Activated CD4-positive, alpha-beta T cell treated with anti-CD3 and anti-CD28 coated beads, Interleukin-2, amount 50 U/mL, for 48 hours (primary cell): ENCODE data around the gene PDE3B.
"Not testable (repeated sequence)": the region's sequence is repeated elsewhere in the genome, so short reads cannot be mapped to it uniquely, and the experiment has no call there.

Experiments
- DNase-seq, 2 experiments: peaks; one replicate each; pipeline ENCODE4 v3.0.0-alpha.2; 2020

PDE3B gene

GRCh38 chr11:14678350-14678749, 34.7 kb downstream of the PDE3B start:
- no peak for DNase-seq

DNA sequence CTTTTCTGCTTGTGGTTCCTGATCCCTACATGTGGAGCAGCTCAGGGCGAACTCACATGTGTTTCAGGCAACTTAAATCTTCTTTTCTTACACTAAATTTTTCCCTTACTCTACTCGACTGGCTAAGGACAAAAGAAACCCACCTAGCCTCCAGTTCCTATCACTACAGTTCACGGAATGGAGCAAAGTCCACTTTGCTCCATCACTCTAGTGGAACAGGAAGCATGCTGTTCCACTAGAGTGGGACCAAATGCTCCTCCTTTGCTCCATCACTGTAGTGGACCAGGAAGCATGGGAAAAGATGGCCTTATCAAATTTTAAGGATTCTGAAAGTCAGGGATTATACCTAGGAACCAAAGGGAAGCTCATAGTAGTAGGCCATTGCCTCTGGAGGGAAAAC, 36.1 kb downstream of the PDE3B start:
- DNase-seq = no peak

GRCh38 chr11:14684234-14684915, 40.8 kb downstream of the PDE3B start:
- DNase-seq = not testable (repeated sequence)

GRCh38 chr11:14687456-14687855, 43.9 kb downstream of the PDE3B start:
- no peak for DNase-seq

DNA sequence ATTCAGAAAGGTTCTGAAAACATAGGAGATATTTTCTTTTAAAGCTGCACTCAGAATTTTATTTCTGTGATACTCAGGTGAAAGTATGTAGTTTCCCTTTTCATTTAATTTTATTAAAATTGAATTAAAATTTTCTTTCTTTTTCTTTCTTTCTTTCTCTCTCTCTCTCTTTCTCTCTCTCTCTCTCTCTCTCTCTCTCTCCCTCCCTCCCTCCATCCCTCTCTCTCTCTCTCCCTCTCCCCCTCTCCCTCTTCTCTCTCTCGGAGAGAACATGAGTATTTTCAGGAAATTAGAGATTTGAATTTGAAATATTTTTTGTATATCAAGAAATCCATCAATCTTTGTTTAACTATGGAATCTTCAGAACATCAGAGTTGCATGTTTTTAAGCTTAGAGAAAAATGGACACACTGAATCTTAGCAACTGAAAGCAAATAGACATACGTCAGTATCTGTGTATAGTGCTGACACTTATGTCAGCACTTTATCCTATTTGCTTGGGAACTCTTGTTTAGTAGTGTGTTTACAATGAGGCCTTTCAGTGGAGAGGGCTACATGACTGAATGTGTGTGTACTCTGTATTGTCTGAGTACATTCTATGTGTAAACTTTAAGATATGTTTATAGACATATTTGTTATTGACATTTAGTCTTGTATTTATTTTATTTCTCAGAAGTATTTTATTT, 44.5 kb downstream of the PDE3B start:
- no peak for DNase-seq

DNA sequence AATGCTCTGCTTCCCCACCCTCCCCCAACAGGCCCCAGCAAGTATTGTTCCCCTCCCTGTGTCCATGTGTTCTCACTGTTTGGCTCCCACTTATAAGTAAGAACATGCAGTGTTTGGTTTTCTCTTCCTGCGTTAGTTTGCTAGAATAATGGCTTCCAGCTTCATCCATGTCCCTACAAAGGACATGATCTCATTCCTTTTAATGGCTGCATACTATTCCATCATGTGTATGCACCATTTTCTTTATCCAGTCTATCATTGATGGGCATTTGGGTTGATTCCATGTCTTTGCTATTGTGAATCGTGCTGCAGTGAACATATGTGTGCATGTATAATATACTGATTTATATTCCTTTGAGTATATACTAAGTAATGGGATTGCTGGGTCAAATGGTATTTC, 52.1 kb downstream of the PDE3B start:
- not testable (repeated sequence) for DNase-seq

DNA sequence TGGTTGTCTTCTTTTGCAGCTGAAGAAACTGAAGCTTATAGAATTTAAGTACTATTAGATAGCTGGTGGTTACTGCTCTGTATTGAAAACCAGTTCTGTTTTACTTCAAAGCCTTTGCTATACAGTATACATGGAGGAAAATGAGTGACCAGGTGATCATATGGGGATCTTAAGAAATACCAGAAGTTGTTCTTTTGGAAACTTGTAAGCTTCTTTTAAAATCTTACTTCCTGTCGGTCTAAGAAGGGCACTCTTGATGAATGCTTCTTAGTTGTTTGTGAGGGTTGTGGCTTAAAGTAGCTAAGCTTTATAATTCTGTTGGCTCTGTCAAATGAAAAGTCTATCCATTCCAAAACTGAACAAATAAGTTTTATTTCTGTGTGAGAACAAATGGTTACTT, 55.2 kb downstream of the PDE3B start:
- DNase-seq = no peak

- no peak for DNase-seq
Observed at GRCh38 chr11:14700593-14700992, 57.0 kb downstream of the PDE3B start.

DNA sequence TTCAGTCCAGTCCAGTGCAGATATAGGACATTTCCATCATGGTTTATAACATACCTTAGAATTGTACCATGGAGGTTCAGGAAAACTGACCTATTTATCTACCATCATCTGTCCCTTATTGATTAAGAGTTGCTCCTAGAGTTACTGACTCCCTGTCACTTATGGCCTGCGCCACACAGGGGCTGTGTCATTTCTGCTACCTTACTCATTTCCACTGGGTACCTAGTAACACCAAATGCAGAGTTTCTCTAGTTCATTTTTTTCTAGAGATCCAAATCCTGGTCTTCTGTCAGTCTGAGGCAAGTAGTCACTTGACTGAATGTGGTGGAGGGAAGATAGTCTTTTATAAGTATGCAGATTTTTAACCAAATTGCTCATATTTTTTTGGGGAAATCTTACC, 59.2 kb downstream of the PDE3B start:
- no peak for DNase-seq

- no peak for DNase-seq
Observed at GRCh38 chr11:14703731-14704130, 60.1 kb downstream of the PDE3B start.

DNA sequence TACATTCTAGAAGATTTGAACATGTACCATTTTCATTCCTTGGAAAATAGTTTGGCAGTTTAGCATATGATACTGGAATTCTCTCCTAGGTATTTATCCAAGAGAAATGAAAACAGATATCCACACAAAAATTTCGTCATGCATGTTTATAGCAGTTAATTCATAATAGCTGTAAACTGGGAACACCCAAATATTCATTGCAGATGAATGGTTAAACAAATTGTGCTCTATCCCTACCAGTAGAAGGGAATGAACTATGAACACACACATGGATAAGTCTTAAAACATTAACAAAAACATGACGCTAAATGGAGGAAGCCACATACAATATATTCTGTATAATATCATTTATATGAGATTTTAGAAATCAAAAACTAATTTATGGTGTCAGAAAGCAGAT, 61.5 kb downstream of the PDE3B start:
- no peak for DNase-seq

GRCh38 chr11:14713496-14714244, 70.1 kb downstream of the PDE3B start:
- DNase-seq = no peak

DNA sequence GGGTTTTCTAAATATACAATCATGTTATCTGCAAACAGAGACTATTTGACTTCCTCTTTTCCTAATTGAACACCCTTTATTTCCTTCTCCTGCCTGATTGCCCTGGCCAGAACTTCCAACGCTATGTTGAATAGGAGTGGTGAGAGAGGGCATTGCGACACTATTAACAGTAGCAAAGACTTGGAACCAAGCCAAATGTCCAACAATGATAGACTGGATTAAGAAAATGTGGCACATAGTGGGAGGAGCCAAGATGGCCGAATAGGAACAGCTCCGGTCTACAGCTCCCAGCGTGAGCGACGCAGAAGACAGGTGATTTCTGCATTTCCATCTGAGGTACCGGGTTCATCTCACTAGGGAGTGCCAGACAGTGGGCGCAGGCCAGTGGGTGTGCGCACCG, 72.1 kb downstream of the PDE3B start:
- DNase-seq = not testable (repeated sequence)

DNA sequence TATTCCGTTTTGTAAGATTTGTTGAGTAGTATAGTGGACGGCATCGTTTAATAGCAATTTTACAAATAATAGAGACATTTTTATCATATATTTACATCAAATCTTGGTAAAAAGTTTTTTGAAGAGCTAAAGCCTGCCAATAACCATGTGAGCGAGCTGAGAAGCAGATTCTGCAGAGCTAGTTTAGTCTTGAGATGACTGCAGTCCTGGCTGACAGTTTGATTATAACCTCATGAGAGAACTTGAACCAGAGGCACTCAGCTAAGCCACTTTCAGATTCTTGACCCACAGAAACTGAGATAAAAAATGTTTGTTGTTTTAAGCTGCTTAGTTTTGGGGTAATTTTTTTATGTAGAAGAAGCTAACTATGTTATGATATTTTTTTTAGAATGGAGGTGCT, 78.9 kb downstream of the PDE3B start:
- DNase-seq = no peak

GRCh38 chr11:14725150-14725549, 81.5 kb downstream of the PDE3B start:
- DNase-seq = no peak

DNA sequence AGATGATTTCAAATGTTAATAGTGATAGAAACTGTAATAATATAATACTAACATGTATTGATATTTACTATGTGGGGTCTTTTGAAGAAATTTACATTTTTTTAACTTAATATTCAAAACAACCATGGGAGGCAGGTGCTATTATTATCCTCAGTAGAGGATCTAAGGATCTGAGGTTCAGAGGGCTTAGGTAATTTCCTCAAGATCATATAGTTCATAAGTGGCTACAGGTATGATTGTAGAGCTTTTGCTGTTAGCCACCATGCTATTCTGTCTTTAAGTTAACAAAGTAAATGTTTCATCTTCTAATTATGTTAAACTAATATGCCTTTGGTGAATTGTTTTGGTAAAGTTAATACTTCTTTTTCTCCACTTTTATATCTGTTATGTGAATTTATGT, 83.6 kb downstream of the PDE3B start:
- DNase-seq = no peak

DNA sequence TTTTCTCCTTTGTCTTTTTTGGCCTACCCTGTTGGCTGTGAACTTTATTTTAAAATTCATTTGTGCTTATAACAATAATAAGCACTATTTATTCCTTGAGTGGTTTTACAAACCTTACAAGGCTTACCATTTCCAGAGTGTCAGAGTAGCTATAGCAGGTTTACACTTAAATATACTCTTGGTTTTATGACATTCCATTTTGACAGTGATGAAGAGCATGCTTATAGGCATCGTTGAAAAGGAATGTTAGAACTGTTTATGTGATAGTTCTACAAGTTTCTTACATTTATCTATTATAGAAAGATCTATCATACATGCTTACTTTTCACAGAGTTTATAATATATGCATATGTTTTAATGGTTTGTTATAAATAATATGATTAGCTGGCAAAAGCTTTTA, 84.1 kb downstream of the PDE3B start:
- DNase-seq = no peak

DNA sequence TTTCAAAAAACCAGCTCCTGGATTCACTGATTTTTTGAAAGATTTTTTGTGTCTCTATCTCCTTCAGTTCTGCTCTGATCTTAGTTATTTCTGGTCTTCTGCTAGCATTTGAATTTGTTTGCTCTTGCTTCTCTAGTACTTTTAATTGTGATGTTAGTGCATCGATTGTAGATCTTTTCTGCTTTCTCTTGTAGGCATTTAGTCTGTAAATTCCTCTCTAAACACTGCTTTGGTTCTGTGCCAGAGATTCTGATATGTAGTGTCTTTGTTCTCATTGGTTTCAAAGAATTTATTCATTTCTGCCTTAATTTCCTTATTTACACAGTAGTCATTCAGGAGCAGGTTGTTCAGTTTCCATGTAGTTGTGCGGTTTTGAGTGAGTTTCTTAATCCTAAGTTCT, 96.9 kb downstream of the PDE3B start:
- DNase-seq = not testable (repeated sequence)

DNA sequence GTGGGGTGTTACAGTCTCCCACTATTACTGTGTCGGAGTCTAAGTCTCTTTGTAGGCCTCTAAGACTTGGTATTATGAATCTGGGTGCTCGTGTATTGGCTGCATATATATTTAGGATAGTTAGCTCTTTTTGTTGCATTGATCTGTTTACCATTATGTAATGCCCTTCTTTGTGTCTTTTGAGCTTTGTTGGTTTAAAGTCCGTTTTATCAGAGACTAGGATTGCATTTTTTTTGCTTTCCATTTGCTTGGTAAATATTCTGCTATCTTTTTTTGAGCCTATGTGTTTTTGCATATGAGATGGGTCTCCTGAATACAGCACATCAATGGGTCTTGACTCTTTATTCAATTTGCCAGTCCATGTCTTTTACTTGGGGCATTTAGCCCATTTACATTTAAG, 97.6 kb downstream of the PDE3B start:
- DNase-seq = no peak

GRCh38 chr11:14742849-14743559, 99.4 kb downstream of the PDE3B start:
- no peak for DNase-seq

DNA sequence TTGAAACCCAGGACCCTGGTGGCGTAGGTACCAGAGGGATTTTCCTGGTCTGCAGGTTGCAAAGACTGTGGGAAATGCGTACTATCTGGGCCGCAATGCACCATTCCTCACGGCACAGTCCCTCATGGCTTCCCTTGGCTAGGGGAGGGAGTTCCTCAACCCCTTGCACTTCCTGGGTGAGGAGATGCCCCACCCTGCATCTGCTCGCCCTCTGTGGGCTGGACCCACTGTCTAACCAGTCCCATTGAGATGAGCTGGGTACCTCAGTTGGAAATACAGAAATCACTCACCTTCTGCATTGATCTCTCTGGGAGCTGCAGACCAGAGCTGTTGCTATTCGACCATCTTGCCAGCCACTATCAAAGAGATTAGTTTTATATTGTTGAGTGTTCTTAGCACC, 100.1 kb downstream of the PDE3B start:
- not testable (repeated sequence) for DNase-seq

DNA sequence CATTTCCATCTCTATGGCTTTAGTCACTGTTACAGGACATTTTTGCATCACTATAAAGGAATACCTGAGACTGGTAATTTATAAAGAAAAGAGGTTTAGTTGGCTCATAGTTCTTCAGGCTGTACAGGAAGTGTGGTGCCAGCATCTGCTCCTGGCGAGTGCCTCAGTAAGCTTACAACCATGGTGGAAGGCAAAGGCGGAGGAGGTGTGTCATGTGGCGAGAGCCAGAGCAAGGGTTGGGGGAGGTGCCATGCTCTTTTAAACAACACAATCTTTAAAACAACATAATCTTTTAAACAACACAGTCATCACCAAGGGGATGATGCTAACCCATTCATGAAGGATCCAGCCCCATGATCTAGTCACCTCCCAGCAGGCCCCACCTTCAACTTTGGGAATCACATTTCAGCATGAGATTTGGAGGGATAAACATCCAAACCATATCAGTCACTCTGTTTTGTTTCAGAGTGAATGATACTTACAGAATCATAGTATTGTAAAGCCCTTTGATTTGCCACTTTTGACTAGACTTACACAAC, 103.3 kb downstream of the PDE3B start:
- no peak for DNase-seq

DNA sequence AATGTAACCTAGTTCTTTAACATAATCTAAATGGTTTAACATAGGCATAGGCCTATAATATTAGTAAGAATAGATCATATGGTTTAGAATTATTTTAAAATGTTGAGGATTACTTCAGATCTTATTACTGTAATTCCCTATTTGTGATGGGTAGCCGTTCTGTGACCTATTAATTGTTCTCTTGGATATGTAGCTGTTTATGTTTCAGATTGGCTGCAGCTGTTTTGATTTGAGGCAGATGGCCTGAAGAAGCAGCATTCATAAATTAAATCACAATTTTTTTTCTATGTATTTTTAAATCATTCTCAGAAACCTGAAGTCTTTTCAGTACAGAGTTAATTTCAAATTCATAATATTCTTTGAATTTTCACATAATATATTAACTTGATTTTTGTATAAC, 104.5 kb downstream of the PDE3B start:
- no peak for DNase-seq
